Heart left ventricle (tissue), 13 donors: Measurements from ENCODE around the gene ATXN3.

ENCODE experiments used
- POLR2A ChIP-seq, 2 donors: fragments of 450-650 bp; IDR thresholded peaks; one replicate each; pipeline ENCODE4 v1.6.1; 2017; ENCODE audit warnings: antibody characterized with exemption in 2 of 2, mild to moderate bottlenecking in 2 of 2, moderate library complexity in 2 of 2
- TF ChIP-seq, protein P1 (sequence below), 12 donors: fragments of 200-600 bp; sonication (generic) in 4 of 12; IDR thresholded peaks; one replicate each; pipeline versions ENCODE4 v1.5.0 to v1.8.0; 2018 to 2022; ENCODE audit warnings: antibody characterized with exemption in 12 of 12, mild to moderate bottlenecking in 5 of 12
- donor health status: ischemic (EF 13 %, LVEDD 7.1; RV severe dilation, severe dysfunction).
- donor health status: DM: no; HTN: yes; CAD: no.
- donor health status: DM: no; HTN: no; CAD: no.
- donor health status: ischemic (EF 25% LVEDD 6.9; RV normal size, moderate dysfunction).
- donor health status: ischemic (EF 25% LVEDD 5.7; RV mildly dilated, moderate dysfunction).
- donor health status: ischemic (EF 35%, LVEDD 5.7; RV mildly dilated, moderate dysfunction).
- donor health status: nonischemic (EF 11% LVEDD 7.7; RV severe dilation, severe dysfunction).
- donor health status: DM: yes; HTN: yes; CAD: no.
- donor health status: PGD.
- donor health status: ischemic (EF 29% LVEDD 5.4; RV normal size, mild dysfunction).
- donor health status: nonischemic (EF 23%, LVEDD 6.1; RV moderate dilation, normal function).

DNA sequence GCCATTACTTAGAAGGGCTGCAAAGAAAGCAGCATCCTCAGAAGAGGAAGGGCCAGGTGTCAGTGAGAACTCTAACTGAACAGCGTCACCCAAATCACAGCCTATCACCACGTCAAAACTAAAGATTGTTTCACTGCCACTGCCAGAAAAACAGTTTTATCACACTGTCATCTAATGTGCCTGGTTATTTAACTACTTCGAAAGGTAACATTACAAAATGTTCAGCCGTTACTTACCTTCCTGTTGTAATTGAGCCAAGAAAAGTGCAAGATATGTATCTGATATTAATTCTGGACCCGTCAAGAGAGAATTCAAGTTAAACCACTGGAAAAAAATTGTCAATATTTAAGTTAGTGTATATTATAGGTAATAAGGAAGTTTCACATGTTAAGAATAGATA, 17.9 kb downstream of the ATXN3 start:
- TF ChIP-seq, protein P1, sequence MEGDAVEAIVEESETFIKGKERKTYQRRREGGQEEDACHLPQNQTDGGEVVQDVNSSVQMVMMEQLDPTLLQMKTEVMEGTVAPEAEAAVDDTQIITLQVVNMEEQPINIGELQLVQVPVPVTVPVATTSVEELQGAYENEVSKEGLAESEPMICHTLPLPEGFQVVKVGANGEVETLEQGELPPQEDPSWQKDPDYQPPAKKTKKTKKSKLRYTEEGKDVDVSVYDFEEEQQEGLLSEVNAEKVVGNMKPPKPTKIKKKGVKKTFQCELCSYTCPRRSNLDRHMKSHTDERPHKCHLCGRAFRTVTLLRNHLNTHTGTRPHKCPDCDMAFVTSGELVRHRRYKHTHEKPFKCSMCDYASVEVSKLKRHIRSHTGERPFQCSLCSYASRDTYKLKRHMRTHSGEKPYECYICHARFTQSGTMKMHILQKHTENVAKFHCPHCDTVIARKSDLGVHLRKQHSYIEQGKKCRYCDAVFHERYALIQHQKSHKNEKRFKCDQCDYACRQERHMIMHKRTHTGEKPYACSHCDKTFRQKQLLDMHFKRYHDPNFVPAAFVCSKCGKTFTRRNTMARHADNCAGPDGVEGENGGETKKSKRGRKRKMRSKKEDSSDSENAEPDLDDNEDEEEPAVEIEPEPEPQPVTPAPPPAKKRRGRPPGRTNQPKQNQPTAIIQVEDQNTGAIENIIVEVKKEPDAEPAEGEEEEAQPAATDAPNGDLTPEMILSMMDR (IDR thresholded peaks at IDR 0.05), result no peak
- no peak for TF ChIP-seq POLR2A (IDR thresholded peaks at IDR 0.05)
